GM12872 (cell line): Measurements from ENCODE around the gene CBX2.

Experiments
- CTCF ChIP-seq: IDR thresholded peaks from 3 replicates; pipeline ENCODE4 v1.5.1; 2011; ENCODE audit warnings: low read depth, mild to moderate bottlenecking, low read length, moderate library complexity; ENCODE audit not compliant: insufficient read depth

CBX2 gene

GRCh38 chr17:79814127-79814973 lies 36.4 kb downstream of the CBX2 start:
- no peak for TF ChIP-seq CTCF

- TF ChIP-seq CTCF, result no peak
Observed at GRCh38 chr17:79814974-79815835, 37.3 kb downstream of the CBX2 start.

GRCh38 chr17:79815836-79816461 lies 38.0 kb downstream of the CBX2 start:
- no peak for TF ChIP-seq CTCF

GRCh38 chr17:79818026-79818758 lies 40.2 kb downstream of the CBX2 start:
- no peak for TF ChIP-seq CTCF

GRCh38 chr17:79819085-79819484 lies 41.1 kb downstream of the CBX2 start:
- no peak for TF ChIP-seq CTCF

GRCh38 chr17:79819534-79820276 lies 41.8 kb downstream of the CBX2 start:
- no peak for TF ChIP-seq CTCF
